Inferior parietal cortex (tissue), 1 donor: Measurements from ENCODE around the gene NACC2.
"Not testable (repeated sequence)": the region's sequence is repeated elsewhere in the genome, so short reads cannot be mapped to it uniquely, and the experiment has no call there.

Experiments
- DNase-seq: peaks from one replicate; pipeline ENCODE4 v3.0.0-alpha.2; 2016; ENCODE audit errors: extremely low spot score

NACC2 gene

DNA sequence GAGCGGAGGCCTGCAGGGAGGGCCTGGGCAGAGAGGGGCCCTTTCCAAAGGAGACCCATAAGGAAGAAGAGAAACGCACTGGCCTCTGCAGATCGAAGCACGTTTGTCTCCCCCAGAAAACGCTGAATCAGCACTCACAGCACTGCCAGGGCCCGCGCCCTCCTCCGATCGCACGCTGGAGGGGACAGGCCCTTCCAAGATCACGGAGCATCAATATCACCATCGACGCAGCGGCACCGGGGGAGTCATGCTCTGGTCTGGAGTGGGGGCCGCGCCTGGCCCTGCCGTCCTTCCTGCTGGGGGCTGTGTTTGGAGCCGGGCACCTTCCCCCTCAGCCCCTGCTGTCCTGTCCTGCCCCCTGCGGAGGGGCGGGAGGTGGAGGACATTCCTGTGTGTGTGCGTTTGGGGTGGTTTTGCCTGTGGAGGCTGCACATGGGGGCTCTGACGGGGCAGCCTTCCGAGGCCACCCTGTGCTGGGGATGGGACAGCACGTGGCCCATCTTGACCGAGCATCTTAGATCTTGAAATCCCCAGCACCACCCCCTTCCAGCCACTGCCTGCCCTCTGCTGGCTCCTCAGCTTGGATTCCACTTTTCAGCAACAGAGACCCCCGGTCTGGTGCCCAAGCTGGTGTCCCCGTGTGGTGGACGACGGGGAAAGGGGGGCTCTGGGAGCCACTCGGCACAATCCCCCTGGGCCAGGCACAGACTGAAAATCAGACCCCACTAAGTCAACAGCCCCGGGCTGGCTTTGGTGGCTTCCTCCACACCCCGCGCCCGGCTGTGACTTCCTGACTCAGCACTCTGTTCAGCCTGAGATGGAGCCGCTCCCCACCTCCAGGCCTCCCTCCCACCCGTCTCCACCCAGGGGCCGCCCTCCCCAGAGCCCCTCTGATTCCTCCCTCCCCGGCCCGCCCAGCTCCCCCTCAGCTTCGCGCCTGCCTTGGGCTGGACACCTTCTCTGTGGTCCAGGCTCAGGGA is 15.3 kb upstream of the NACC2 start:
- no peak for DNase-seq

DNA sequence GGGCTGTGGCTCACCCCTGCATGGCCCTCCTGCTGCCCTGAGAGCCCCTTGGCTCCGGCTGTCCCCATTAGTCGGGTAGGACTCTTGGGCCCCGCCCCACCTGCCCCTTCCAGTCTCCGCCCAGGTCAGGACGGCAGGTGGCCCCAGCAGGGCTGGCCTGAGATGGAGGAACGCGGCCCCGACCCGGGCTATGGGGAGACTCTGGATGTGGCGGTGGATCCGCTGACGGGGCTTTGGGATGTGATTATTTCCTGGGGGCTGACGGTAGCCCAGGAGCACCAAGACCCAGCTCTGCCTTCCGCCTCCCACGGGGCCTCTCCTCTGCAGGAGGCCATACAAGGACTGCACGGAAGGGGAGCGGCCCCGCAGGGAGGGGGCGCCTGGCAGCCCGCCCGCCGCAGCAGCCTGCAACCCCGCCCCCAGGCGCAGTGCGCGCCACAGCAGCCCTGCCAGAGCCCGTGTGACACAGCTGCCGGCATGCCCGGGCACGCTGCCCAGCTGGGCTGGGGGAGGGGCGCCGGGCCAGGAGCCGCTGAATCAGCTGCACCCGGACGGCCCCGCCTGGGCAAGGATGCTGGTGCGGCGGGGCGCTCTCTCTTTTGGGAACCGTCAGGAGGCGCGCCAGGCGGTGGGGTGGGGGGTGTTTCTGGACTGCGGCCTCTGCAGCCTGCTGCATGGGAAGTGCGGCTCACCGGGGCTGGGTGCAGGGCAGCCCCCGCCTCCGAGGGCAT is 14.4 kb upstream of the NACC2 start:
- DNase-seq: peak; percentile 75

DNA sequence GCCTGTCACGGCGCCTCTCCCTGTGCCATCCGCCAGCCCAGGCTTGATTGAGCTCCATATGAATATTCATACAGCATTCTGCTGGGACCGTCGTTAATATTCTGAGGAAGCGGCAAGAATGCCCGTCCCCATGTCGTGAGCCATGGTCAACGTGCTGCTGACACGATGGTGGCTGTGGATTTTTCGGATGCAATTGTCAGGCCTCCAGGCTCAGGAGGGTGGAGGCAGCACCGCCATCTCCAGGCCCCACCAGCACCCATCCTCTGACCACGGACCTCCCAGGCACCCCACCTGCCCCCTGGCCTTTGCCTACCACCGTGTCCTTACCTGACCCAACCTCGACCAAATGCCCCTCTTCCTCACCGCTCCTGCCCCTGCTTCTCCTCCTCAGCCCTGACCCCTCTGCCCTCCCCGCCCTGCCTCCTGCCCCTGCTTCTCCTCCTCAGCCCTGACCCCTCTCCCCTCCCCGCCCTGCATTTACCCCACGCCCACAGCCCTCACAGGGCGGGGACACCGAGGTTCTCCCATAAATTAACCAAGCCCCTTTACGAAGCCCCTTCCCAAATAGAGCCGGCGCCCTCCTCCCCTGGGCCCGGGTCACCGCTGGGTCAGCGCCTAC is 13.7 kb upstream of the NACC2 start:
- no peak for DNase-seq

- DNase-seq: no peak
These were observed 13.0 kb upstream of the NACC2 start for GRCh38 chr9:136107953-136108647.

DNA sequence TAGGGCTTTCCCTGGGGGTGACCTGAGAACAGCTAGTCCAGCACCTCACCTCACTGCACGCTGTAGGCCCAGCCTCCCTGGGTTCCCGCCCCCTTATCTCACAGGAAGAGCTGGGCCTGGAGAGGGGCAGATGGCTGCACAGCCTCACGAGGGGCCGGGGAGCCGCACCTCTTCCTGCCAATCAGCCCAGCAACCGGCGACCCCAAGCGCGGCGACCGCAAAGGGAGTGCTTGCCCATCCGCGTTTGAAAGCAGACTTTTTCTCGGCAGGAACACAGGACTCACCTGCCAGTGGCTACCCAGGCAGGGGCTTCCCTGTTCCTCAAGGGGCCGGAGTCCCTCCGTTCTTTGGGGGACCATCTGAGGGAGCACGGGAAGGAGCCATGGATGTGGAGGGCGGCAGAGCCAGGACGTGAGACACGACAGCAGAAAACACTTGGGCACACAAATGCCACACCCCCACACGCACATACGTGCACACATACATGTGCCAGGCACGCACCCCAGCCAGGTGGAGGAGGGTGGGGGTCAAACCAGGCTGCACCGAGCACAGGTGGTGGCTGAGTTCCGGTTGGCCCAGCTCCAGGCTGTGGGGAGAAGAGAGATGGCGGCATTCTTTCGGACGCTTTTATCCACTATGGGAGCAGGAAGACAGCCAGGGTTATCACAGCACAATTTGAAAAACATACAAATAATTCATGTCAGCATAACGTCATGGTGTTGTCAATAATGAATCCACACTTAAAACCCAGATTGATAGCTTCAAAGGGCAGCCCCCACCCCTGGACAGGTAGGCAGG is 12.3 kb upstream of the NACC2 start:
- DNase-seq: no peak

DNA sequence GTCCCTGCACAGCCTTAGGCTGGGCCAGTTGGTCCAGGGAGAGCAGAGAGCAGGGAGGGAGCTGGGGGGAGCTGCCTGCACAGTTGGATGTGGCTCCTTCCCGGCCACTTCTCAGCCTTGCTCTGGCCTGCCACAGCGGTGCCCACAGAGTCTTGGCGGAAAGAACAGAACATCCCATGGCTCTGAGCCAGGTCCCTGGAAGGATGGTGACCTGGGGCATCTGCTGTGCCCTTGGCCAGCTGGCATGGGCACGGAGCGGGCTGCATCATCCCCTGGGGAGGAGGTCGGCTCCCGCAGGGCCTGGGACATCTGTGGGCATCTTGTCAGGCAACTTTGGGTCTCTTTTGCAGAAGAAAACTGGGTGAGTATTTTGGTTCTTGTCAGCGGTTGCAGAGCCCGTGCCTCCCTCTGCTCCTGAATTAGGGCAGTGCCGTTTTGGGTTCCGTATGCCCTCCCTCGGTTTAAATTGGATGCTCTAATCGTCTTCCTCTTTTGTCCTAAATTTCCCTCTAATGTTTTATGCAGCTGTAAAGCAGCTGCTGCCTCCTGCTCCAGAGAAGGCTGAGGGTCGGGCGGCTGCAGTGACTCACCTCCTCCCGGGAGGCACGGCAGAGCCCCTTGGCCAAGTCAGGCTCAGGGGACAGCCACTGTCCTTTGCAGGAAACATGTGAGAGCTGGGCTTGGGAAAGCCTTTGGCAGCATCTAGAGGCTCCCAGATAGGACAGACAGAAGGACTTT is 10.5 kb upstream of the NACC2 start:
- no peak for DNase-seq

DNA sequence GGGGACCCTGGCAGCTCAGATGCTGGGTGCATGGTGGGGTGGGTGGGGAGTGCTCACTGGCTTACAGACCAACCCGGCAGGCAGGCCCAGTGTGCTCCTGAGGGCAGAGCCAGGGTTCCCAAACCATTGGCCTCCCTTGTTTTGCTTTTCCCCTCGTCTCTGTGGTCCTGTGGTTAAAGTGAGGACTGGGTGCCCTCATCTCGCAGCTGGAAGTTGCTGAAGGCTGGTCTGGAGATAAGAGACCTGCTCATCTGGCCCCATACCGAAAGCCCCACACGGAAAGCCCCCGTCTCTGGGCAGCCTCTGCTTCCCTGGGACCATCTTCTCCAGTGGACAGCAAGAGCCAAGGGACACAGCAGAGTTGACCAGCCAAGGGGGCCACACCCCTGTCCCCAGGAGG is 9.8 kb upstream of the NACC2 start:
- DNase-seq: no peak

DNA sequence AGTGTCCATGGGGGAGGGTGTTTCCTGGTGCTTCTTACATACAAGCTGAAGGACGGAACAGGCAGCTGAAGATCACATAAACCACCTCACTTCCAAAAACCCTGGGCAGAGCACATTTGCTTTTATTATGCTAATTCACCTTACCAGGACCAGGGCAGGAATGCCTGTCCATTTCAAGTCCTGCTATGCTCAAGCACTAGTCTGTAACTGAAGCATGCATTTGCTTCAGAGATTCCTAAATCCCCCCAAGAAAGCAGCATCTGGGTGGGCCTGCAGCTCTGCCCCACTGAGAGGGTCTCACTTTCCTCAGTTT is 9.4 kb upstream of the NACC2 start:
- no peak for DNase-seq

GRCh38 chr9:136103651-136104487 is 8.8 kb upstream of the NACC2 start:
- DNase-seq: no peak

GRCh38 chr9:136101615-136102074 is 6.6 kb upstream of the NACC2 start:
- not testable (repeated sequence) for DNase-seq

- DNase-seq: no peak
These were observed 5.9 kb upstream of the NACC2 start for GRCh38 chr9:136100700-136101614.

DNA sequence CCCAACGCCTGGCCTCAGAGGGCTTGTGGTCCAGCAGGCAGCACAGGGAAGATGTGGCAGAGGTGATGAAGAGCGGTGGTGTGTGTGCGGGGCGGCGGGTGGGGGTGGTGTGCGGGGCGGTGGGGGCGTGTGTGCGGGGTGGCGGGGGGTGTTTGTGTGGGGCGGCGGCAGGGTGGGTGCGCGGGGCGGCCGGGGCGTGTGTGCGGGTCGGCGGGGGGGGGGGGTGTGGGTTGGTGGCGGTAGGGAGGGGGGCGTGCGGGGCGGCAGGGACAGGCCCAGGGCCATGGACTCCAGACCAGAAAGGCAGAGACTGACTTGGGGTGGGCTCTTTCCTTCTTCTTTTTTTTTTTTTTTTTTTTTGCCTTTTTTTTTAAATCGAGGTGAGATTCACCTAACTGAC is 4.5 kb upstream of the NACC2 start:
- DNase-seq: no peak

DNA sequence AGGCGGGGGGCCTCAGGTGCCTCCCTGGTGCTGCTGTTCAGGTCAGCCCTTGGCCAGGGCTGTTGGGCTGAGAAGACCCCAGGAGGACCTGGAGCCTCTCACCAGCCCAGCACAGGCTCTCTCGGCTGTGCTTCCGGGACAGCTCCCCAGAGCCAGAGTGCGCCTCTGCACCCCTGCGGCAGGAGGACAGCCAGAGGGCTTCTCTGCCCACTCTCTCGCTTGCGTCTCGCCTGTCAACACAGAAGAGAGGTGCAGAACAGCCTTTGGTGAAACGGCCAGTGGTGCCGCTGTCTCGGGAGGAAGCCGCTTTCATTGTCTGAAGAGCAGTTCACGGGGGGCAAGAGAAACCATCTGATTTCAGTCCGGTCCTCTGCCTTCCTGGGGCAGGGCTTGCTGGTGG is 3.8 kb upstream of the NACC2 start:
- DNase-seq: no peak

DNA sequence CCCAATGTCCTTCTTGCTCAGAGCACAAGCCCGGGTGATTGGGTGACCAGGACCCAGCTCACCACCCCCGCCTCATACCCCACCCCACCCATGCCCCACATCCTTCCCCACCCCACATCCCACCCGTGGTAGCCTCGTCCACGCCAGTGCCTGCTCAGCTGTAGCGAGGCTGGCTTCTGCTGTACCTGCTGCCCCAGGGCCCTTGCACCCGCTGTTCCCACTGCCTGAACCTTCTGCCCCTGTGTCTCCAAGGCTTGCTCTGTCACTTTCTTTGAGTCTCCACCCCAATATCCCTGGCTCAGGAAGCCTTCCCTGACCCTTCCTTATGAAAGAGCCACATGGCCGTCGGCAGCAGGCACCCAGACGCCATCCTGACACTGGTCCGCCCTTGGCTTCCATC is 3.1 kb upstream of the NACC2 start:
- no peak for DNase-seq

GRCh38 chr9:136096505-136097001 is 1.5 kb upstream of the NACC2 start:
- DNase-seq: no peak

GRCh38 chr9:136093995-136094881 is 851 bp downstream of the NACC2 start:
- DNase-seq: no peak

DNA sequence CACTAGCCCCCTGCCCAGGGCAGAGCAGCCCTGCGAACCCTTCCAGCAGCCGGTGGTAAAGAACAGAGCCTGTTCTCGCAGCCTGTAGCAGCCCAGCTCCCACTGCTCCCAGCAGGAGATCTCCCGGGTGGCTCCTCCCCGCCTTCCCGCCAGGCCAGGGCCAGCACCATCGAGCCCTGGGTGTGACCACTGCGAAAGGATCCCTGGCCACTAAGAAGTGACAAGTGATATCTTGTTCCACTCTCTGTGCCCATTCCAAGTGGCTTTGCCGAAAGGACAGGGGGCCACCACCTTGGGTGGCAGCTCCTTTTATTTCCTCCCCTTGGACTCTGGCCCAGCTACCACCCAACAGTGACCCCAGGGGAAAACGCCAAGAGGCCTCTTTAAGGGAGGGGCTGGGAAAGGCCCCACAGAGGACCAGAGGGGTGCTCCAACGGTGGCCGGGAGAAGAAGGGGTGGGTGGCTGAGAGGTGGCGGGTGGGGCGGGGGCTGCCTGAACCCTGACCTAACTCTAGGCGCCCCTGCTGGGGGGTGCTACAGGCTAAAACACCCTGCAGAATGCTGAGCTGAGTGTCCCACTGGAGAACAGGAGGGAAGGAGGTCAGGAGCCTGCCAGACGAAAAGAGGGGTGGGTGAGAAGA is 1.6 kb downstream of the NACC2 start:
- no peak for DNase-seq
